ENCODE results near the gene MROH2A.

DNA sequence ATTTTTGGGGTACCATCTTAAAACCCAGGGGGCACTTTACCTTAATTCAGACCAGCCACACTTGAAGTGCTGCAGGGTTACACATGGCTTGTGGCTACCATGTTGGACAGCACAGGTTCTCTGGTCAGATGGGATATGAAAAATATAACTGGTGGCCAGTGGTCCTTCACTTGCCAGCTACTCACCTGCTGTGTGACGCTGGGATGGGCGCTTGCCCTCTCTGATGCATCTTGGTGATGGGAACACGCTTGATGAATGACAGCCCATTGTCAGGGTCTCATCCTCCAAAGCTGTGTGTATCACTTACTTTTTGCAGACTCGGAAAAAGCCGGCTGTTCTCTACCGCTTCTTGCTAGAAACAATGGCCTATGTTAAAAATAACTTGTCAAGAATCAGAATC, 53.7 kb downstream of the MROH2A start:
- TF ChIP-seq, protein P1, sequence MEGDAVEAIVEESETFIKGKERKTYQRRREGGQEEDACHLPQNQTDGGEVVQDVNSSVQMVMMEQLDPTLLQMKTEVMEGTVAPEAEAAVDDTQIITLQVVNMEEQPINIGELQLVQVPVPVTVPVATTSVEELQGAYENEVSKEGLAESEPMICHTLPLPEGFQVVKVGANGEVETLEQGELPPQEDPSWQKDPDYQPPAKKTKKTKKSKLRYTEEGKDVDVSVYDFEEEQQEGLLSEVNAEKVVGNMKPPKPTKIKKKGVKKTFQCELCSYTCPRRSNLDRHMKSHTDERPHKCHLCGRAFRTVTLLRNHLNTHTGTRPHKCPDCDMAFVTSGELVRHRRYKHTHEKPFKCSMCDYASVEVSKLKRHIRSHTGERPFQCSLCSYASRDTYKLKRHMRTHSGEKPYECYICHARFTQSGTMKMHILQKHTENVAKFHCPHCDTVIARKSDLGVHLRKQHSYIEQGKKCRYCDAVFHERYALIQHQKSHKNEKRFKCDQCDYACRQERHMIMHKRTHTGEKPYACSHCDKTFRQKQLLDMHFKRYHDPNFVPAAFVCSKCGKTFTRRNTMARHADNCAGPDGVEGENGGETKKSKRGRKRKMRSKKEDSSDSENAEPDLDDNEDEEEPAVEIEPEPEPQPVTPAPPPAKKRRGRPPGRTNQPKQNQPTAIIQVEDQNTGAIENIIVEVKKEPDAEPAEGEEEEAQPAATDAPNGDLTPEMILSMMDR (IDR thresholded peaks at IDR 0.05): no peak
- TF ChIP-seq POLR2AphosphoS5 (IDR thresholded peaks at IDR 0.05): no peak

Data from stomach (tissue), 4 donors.